Measurements from ENCODE around the gene CCDC188.

DNA sequence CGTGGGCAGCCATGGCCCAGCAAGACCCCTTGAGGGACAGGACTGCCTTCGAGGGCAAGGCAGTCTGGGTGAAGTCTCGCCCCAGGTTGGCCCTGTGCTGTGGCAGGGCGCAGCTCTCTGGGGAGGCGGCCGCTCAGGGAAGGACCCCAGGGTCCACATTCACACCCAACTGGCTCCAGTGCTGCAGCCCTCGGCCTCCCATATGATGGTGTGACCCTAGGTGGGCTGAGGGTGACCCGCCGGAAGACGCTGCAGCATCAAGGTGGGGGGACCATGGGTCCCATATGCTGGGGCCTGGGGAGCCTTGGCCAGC, 28.0 kb upstream of the CCDC188 start:
- TF ChIP-seq, protein P1, sequence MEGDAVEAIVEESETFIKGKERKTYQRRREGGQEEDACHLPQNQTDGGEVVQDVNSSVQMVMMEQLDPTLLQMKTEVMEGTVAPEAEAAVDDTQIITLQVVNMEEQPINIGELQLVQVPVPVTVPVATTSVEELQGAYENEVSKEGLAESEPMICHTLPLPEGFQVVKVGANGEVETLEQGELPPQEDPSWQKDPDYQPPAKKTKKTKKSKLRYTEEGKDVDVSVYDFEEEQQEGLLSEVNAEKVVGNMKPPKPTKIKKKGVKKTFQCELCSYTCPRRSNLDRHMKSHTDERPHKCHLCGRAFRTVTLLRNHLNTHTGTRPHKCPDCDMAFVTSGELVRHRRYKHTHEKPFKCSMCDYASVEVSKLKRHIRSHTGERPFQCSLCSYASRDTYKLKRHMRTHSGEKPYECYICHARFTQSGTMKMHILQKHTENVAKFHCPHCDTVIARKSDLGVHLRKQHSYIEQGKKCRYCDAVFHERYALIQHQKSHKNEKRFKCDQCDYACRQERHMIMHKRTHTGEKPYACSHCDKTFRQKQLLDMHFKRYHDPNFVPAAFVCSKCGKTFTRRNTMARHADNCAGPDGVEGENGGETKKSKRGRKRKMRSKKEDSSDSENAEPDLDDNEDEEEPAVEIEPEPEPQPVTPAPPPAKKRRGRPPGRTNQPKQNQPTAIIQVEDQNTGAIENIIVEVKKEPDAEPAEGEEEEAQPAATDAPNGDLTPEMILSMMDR (IDR thresholded peaks at IDR 0.05; ENCODE audit: borderline replicate concordance, extremely low read depth, low read length, poor library complexity, severe bottlenecking) = no peak
- no peak for TF ChIP-seq EZH2 (IDR thresholded peaks at IDR 0.05; ENCODE audit: borderline replicate concordance, low read depth, low read length, severe bottlenecking)
